22Rv1 (cell line): ENCODE data around the gene HIF1AN.
A peak's percentile ranks its signal among the peaks of the same experiment; 100 is the strongest.

Experiments used
- H3K27ac ChIP-seq: fragments of 450-650 bp; 2 replicates; pipeline ENCODE4 v1.5.1; 2017
- CTCF ChIP-seq: fragments of 450-650 bp; IDR thresholded peaks from 2 replicates; pipeline ENCODE4 v1.5.1; 2017; ENCODE audit warnings: mild to moderate bottlenecking
- ZFX ChIP-seq: fragments of 450-650 bp; IDR thresholded peaks from 2 replicates; pipeline ENCODE4 v1.6.1; 2017; ENCODE audit warnings: antibody characterized with exemption, borderline replicate concordance

The HIF1AN gene

DNA sequence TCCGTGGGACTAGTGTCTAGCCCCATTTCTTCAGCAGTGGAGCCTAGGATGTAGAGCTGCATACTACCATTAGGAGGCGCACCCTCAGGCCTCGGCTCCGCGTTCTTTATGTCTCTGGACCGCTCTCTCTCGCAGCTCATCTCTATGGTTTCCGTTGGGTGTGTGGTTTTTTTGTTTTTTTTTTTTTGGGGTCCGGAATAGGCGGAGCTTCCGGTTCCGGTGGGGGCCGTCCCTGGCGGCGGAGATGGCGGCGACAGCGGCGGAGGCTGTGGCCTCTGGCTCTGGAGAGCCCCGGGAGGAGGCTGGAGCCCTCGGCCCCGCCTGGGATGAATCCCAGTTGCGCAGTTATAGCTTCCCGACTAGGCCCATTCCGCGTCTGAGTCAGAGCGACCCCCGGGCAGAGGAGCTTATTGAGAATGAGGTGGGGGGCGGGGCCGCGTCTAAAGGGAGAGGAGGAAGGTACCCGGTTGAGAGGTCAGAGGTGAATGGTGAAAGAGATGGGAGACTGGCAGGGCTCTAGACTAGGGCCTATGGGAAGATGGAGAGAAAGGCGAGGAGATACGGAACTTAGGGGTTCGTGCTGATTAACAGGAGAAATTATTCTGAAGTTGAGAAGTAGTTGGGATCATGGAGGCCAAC lies at the start of gene HIF1AN:
Gene HIF1AN (plus strand): TSS at position 229 of the 639 bp plus-strand sequence. CDS start 16 bp downstream, at position 245.
- peak within 1 kb of the TSS; percentile 57 for H3K27ac ChIP-seq
- TF ChIP-seq CTCF, result peak; percentile 96
- TF ChIP-seq ZFX, result no peak

GRCh38 chr10:100487529-100487928 lies 48.2 kb upstream of the HIF1AN start:
- no peak overlapping the region for H3K27ac ChIP-seq
- no peak for TF ChIP-seq CTCF
- no peak for TF ChIP-seq ZFX

DNA sequence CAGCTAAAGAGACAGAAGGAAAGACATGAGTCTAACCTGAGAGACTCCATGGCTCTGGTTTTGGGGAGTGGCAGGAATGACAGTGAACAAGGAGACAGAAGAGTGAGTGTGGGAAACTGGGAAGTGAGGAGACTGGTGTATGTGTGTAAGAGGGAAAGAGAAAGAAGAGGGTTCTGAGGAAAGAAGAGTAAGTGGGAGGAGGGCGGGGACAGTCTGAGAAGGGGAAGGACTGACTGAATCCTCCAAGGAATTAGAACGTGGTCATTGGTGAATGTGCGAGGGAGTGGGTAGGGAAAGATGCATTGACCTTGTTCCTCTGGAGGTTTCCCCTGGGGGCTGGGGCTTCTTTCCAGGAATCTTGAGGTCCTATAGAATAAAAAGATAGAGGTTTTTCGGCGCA lies 46.3 kb upstream of the HIF1AN start:
- no peak overlapping the region for H3K27ac ChIP-seq
- TF ChIP-seq ZFX (no peak), CTCF (no peak)

GRCh38 chr10:100490531-100490930 lies 45.2 kb upstream of the HIF1AN start:
- TF ChIP-seq CTCF (no peak), ZFX (no peak)
- no peak overlapping the region for H3K27ac ChIP-seq

GRCh38 chr10:100496567-100496966 lies 39.2 kb upstream of the HIF1AN start:
- H3K27ac ChIP-seq, result no peak overlapping the region
- TF ChIP-seq ZFX (no peak), CTCF (no peak)

- H3K27ac ChIP-seq, result no peak overlapping the region
- no peak for TF ChIP-seq CTCF
- no peak for TF ChIP-seq ZFX
Observed at GRCh38 chr10:100498059-100498458, 37.7 kb upstream of the HIF1AN start.

DNA sequence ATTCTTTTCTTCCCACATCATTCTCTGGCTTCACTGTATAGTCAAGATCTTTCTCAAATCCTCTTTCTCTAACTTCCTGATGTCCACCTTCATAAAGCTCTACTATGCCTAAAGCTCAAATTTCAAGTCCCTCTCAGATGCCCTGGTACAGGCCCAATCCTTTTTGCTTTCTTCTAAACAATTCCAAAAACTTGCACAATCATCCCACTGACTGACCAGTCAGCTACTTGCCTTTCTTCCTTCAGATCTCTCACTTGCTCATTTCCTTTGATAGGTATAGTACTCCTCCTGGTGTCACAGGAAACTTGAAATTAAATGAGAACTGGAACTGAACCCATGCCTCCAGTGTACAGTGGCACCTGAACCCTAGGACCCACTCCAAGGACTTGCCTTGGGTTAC lies 34.3 kb upstream of the HIF1AN start:
- no peak overlapping the region for H3K27ac ChIP-seq
- TF ChIP-seq ZFX (no peak), CTCF (no peak)
